GM10266 (cell line): ENCODE measurements around the gene CA9.

Experiments used
- DNase-seq: peaks from one replicate; pipeline ENCODE4 v3.0.0; 2012; ENCODE audit errors: extremely low spot score
- TF ChIP-seq, protein P1 (sequence below): IDR thresholded peaks from 2 replicates; pipeline ENCODE4 v1.5.1; 2012; ENCODE audit warnings: mild to moderate bottlenecking, low read depth; ENCODE audit not compliant: control insufficient read depth, insufficient read depth; ENCODE audit errors: missing control alignments

The CA9 gene

DNA sequence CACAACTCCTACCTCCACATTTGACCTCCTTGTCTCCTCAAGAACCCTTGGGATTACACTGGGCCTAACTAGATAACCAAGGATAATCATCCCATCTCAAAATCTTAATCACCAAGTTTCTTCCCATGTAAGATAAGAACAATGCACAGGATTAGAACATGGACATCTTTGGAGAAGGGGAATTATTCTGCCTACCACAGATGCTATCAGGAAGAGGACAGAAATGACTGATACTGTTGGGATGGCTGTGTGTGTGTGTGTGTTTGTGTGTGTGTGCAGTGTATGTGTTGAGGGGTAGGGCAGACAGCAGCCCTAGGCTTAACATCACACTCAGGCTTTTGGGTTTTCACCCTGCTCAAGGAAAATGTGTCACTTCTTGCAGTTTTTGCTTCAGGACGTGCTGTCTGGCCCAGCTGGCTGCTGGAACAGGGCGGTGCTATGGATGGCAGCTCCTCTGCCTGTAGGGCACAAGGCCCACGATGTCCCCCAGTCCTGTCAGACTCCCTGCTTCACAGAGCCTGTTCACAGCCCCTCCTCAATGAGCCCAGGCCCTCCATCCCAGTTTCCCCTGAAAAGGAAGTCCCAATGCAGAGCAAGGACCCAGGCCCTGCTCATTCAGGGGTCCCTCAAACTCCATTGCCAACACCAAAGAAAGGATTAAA, 7.7 kb downstream of the CA9 start:
- TF ChIP-seq, protein P1, sequence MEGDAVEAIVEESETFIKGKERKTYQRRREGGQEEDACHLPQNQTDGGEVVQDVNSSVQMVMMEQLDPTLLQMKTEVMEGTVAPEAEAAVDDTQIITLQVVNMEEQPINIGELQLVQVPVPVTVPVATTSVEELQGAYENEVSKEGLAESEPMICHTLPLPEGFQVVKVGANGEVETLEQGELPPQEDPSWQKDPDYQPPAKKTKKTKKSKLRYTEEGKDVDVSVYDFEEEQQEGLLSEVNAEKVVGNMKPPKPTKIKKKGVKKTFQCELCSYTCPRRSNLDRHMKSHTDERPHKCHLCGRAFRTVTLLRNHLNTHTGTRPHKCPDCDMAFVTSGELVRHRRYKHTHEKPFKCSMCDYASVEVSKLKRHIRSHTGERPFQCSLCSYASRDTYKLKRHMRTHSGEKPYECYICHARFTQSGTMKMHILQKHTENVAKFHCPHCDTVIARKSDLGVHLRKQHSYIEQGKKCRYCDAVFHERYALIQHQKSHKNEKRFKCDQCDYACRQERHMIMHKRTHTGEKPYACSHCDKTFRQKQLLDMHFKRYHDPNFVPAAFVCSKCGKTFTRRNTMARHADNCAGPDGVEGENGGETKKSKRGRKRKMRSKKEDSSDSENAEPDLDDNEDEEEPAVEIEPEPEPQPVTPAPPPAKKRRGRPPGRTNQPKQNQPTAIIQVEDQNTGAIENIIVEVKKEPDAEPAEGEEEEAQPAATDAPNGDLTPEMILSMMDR, result no peak
- no peak for DNase-seq

DNA sequence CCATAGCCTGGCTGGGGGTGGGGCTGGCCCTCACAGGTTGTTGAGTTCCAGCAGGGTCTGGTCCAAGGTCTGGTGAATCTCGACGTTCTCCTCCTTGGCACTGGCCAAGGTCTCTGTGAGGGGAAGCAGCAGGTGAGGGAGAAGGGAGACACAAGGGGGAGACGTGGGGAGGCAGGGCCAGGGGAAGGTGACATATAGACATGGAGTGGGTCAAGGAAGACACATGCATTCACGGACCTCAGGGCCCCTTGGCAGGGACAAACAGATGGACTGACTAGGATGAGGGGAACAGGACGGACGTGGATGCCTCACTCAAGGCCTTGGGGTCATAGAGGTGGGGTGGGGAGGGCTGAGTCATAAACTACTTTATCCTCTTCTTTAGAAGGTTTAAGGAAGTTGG, 8.3 kb downstream of the CA9 start:
- TF ChIP-seq, protein P1, result no peak
- DNase-seq, result no peak

DNA sequence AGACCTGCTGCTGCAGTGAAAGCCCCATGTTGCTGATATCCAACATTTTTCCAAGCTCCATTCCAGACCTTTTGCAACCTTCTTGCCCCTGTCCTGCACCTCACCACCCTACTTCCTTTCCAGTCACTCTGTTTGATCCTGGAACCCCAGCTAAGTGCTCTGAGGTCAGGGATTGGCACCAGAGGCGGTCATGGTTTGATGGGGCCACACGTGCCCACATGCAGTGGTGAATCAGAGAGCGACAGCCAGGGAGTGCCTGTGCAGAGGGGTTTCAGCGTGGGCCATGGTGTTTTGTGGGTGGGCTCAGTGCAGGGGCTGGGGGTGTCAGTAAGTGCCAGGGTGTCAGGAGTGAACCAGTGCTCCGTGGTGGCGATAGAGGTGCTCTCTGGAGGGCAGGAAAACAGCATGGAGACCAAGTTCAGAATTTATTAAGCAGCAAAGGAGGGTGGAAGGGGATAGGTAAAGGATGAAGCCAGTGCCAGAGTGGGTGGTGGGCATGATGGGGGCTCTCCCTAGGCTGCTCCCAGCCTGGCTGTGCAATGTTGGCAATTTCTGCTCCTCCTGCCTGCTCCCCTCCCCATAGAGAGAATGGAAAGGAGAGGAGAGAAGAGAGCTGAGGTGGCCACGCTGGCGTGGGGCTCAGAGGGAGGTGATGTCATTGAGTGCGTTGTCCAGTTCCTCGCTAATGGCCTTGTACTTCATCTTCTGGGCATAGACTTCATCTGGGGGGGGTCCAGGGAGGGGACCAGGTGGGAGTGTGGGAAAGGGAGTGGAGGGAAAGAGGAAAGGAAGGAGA, 9.0 kb downstream of the CA9 start:
- TF ChIP-seq, protein P1, result no peak
- DNase-seq, result no peak

DNA sequence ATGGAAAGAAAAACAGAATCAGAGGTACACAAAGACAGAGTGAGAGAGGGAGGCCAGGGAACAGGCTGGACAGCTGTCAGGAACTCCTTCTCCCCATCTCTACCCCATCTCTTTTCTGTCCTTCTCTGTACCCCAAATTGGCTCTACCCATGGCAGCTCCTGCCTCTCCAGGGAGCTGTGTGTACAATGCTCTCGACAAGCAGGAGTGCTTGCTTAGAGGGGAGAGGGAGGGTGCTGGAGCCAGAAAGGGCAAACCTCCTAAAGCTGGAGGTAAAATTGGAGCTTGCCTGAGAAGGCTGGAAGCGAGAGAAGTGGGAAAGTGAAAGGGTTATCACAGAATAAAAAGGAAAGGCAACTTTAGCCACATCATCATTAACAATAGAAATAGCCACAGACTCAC, 9.6 kb downstream of the CA9 start:
- TF ChIP-seq, protein P1, result no peak
- no peak for DNase-seq

DNA sequence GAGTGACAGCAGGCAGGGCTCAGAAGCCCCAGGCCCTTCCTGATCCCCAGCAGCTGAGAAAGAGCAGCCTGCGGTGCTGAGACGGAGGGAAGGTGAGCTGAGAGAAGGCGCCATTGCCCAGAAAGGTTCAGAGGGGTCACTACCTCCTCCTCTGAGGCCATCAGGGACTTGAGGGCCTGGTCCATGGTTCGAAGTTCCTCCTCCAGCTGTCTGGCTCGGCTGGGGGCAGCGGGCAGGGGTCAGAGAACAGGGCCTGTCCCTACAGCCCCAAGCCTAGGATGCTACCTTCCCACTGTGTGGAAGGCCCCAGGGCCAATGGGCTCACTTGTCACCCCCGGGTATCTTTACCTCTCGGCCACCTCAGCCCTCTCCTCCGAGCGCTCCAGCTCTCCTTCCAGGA, 11.2 kb downstream of the CA9 start:
- DNase-seq, result no peak
- TF ChIP-seq, protein P1, result no peak

DNA sequence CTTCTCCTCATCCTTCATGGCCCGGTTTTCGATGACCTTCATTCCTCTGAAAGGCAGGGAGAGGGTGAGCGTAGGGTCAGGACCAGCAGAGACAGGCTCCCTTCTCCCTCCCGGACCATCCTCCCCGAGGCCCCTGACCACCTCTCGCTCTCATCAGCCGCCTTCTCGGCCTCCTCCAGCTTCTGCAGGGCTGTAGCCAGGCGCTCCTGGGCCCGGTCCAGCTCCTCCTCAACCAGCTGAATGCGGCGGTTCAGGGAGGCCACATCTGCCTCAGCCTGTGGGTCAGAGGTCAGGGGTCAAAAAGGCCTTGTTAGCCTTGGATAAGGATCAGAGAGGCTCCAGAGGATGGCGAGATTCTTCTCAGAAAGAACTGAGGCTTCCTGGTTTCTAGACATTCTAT, 11.8 kb downstream of the CA9 start:
- no peak for DNase-seq
- TF ChIP-seq, protein P1, result no peak
